ENCODE results near the gene PCDH17. TPM values are rescaled to one million over a fixed set of nuclear protein-coding genes. Genes with fewer than 3 reads are reported as not detected.

Gene PCDH17
- polyA plus RNA-seq, 1 donor (not counting 4 experiments of a cell fraction or from before 2014, with no cell fraction given): not detected

- no peak overlapping the region for H3K4me2 ChIP-seq (ENCODE audit: control insufficient read depth, extremely low read depth, insufficient read depth, low read depth, low read length)
- TF ChIP-seq EZH2 (IDR thresholded peaks at IDR 0.05; ENCODE audit: low read length) (no peak), CTCF (optimal IDR thresholded peaks at IDR 0.05 in 1 of 3, IDR thresholded peaks at IDR 0.05 in 1 of 3, conservative IDR thresholded peaks at IDR 0.05 in 1 of 3; ENCODE audit: extremely low read depth in 1 of 3, insufficient read depth in 2 of 3, low read length in 3 of 3) (no peak)
- H3K9ac ChIP-seq (ENCODE audit: control insufficient read depth, extremely low read depth, insufficient read depth, low read length): no peak overlapping the region
- no peak overlapping the region for H2AFZ ChIP-seq (ENCODE audit: control insufficient read depth, low read length)
- H3K9me1 ChIP-seq (ENCODE audit: control insufficient read depth, extremely low read depth, insufficient read depth, low read length): no peaks in the 10 kb centered on the region
- no peaks in the 10 kb centered on the region for H4K20me1 ChIP-seq (ENCODE audit: control insufficient read depth, extremely low read depth, insufficient read depth, low read length)
- H3K27me3 ChIP-seq (ENCODE audit: control insufficient read depth, extremely low read depth, insufficient read depth, low read length): no peaks in the 10 kb centered on the region
- no peak for FAIRE-seq
- dilution Hi-C loops (cut with MboI; ENCODE audit: extremely low pct_ligation_motif_present, low sequenced_read_pairs): no loop called here
- H3K4me3 ChIP-seq (ENCODE audit: control insufficient read depth in 2 of 3, extremely low read depth in 1 of 3, insufficient read depth in 2 of 3, low read depth in 1 of 3, low read length in 3 of 3): no peak overlapping the region
- no peaks in the 10 kb centered on the region for H3K36me3 ChIP-seq (ENCODE audit: control insufficient read depth in 2 of 2, extremely low read depth in 1 of 2, insufficient read depth in 2 of 2, low read length in 2 of 2)
- no peaks in the 10 kb centered on the region for H3K79me2 ChIP-seq (ENCODE audit: control insufficient read depth, insufficient read depth, low read length)
- H3K4me1 ChIP-seq (ENCODE audit: control insufficient read depth, extremely low read depth, insufficient read depth, low read length): no peaks in the 10 kb centered on the region
- no peaks in the 10 kb centered on the region for H3K9me3 ChIP-seq (ENCODE audit: control insufficient read depth, low read depth, low read length)
- DNase-seq (ENCODE audit: low read depth, low spot score): no peak
- no peak overlapping the region for H3K27ac ChIP-seq (ENCODE audit: control insufficient read depth, insufficient read depth, low read length)
These were observed 33.9 kb downstream of the PCDH17 start for GRCh38 chr13:57665481-57665880.

- Histone ChIP-seq H3K9me1 (ENCODE audit: control insufficient read depth, extremely low read depth, insufficient read depth, low read length) (no peaks in the 10 kb centered on the region), H3K4me2 (ENCODE audit: control insufficient read depth, extremely low read depth, insufficient read depth, low read depth, low read length) (no peak overlapping the region), H3K79me2 (ENCODE audit: control insufficient read depth, insufficient read depth, low read length) (no peaks in the 10 kb centered on the region), H3K9me3 (ENCODE audit: control insufficient read depth, low read depth, low read length) (no peaks in the 10 kb centered on the region), H3K9ac (ENCODE audit: control insufficient read depth, extremely low read depth, insufficient read depth, low read length) (no peak overlapping the region), H4K20me1 (ENCODE audit: control insufficient read depth, extremely low read depth, insufficient read depth, low read length) (no peaks in the 10 kb centered on the region), H3K4me1 (ENCODE audit: control insufficient read depth, extremely low read depth, insufficient read depth, low read length) (no peaks in the 10 kb centered on the region), H3K27ac (ENCODE audit: control insufficient read depth, insufficient read depth, low read length) (no peak overlapping the region), H3K4me3 (ENCODE audit: control insufficient read depth in 2 of 3, extremely low read depth in 1 of 3, insufficient read depth in 2 of 3, low read depth in 1 of 3, low read length in 3 of 3) (no peak overlapping the region), H2AFZ (ENCODE audit: control insufficient read depth, low read length) (no peak overlapping the region), H3K36me3 (ENCODE audit: control insufficient read depth in 2 of 2, extremely low read depth in 1 of 2, insufficient read depth in 2 of 2, low read length in 2 of 2) (no peaks in the 10 kb centered on the region), H3K27me3 (ENCODE audit: control insufficient read depth, extremely low read depth, insufficient read depth, low read length) (no peaks in the 10 kb centered on the region)
- dilution Hi-C loops (cut with MboI; ENCODE audit: extremely low pct_ligation_motif_present, low sequenced_read_pairs): no loop called here
- FAIRE-seq (no peak), DNase-seq (ENCODE audit: low read depth, low spot score) (no peak)
- TF ChIP-seq EZH2 (IDR thresholded peaks at IDR 0.05; ENCODE audit: low read length) (no peak), CTCF (optimal IDR thresholded peaks at IDR 0.05 in 1 of 3, IDR thresholded peaks at IDR 0.05 in 1 of 3, conservative IDR thresholded peaks at IDR 0.05 in 1 of 3; ENCODE audit: extremely low read depth in 1 of 3, insufficient read depth in 2 of 3, low read length in 3 of 3) (no peak)
These were observed 34.8 kb downstream of the PCDH17 start for GRCh38 chr13:57666131-57666953.

All from keratinocyte (primary cell).